H9 (cell line): Measurements from ENCODE around the gene SUN2. TPM values are rescaled to one million over a fixed set of nuclear protein-coding genes. Genes with fewer than 3 reads are reported as not detected.

ENCODE experiments used
- DNase-seq: peaks from one replicate; pipeline ENCODE4 v3.0.0-alpha.2; 2017
- H2AFZ ChIP-seq: one replicate; pipeline ENCODE4 v1.6.1; 2013; ENCODE audit warnings: mild to moderate bottlenecking, low read length, control low read depth, moderate library complexity
- H2AK5ac ChIP-seq: 2 replicates; pipeline ENCODE4 v1.6.1; 2013; ENCODE audit warnings: low read length, control low read depth, mixed read lengths; ENCODE audit not compliant: insufficient read length
- H2BK120ac ChIP-seq: one replicate; pipeline ENCODE4 v1.6.1; 2013; ENCODE audit warnings: low read depth, mild to moderate bottlenecking, low read length, control low read depth, inconsistent platforms; ENCODE audit not compliant: poor library complexity, severe bottlenecking
- H2BK12ac ChIP-seq: 2 replicates; pipeline ENCODE4 v1.6.1; 2013; ENCODE audit warnings: low read length, control low read depth, mixed read lengths, low read depth; ENCODE audit not compliant: insufficient read length
- H2BK15ac ChIP-seq: 2 replicates; pipeline ENCODE4 v1.6.1; 2013; ENCODE audit warnings: low read depth, low read length, control low read depth
- H2BK20ac ChIP-seq: one replicate; pipeline ENCODE4 v1.6.1; 2013; ENCODE audit warnings: low read depth, mild to moderate bottlenecking, low read length, control low read depth, inconsistent platforms; ENCODE audit not compliant: poor library complexity, severe bottlenecking
- H2BK5ac ChIP-seq: 2 replicates; pipeline ENCODE4 v1.6.1; 2013; ENCODE audit warnings: low read length, control low read depth, mixed read lengths; ENCODE audit not compliant: insufficient read length
- H3K14ac ChIP-seq: 2 replicates; pipeline ENCODE4 v1.6.1; 2013; ENCODE audit warnings: low read length, control low read depth; ENCODE audit not compliant: insufficient read depth
- H3K18ac ChIP-seq: 2 replicates; pipeline ENCODE4 v1.6.1; 2013; ENCODE audit warnings: low read depth, mild to moderate bottlenecking, mixed read lengths, low read length, control low read depth; ENCODE audit not compliant: insufficient read length
- H3K23ac ChIP-seq: 2 replicates; pipeline ENCODE4 v1.6.1; 2013; ENCODE audit warnings: low read length, control low read depth, mixed read lengths, low read depth; ENCODE audit not compliant: insufficient read length
- H3K23me2 ChIP-seq: 2 replicates; pipeline ENCODE4 v1.6.1; 2013; ENCODE audit warnings: low read depth, mild to moderate bottlenecking, mixed read lengths, low read length, control low read depth; ENCODE audit not compliant: insufficient read length, poor library complexity, severe bottlenecking
- H3K27ac ChIP-seq: 2 replicates; pipeline ENCODE4 v1.5.1; 2013; ENCODE audit warnings: low read length, control low read depth, mixed read lengths, low read depth; ENCODE audit not compliant: insufficient read length
- H3K27me3 ChIP-seq: 2 replicates; pipeline ENCODE4 v1.6.1; 2013; ENCODE audit warnings: low read length, control low read depth, inconsistent platforms; ENCODE audit not compliant: insufficient read depth
- H3K4ac ChIP-seq: 2 replicates; pipeline ENCODE4 v1.6.1; 2013; ENCODE audit warnings: low read depth, mild to moderate bottlenecking, control low read depth, inconsistent platforms, low read length, moderate library complexity
- H3K4me1 ChIP-seq: 2 replicates; pipeline ENCODE4 v1.6.1; 2013; ENCODE audit warnings: low read length, control low read depth, inconsistent platforms; ENCODE audit not compliant: insufficient read depth
- H3K4me2 ChIP-seq: 2 replicates; pipeline ENCODE4 v1.6.1; 2013; ENCODE audit warnings: low read length, control low read depth, mixed read lengths; ENCODE audit not compliant: insufficient read length, insufficient read depth
- H3K56ac ChIP-seq: 2 replicates; pipeline ENCODE4 v1.6.1; 2013; ENCODE audit warnings: low read depth, mild to moderate bottlenecking, mixed read lengths, low read length, control low read depth; ENCODE audit not compliant: insufficient read length
- H3K79me1 ChIP-seq: 2 replicates; pipeline ENCODE4 v1.6.1; 2013; ENCODE audit warnings: low read depth, mild to moderate bottlenecking, moderate library complexity, low read length, control low read depth, inconsistent platforms; ENCODE audit not compliant: insufficient read depth, poor library complexity, severe bottlenecking
- H3K79me2 ChIP-seq: 2 replicates; pipeline ENCODE4 v1.6.1; 2013; ENCODE audit warnings: low read length, control low read depth, inconsistent platforms; ENCODE audit not compliant: insufficient read depth
- H3K9ac ChIP-seq: 2 replicates; pipeline ENCODE4 v1.6.1; 2013; ENCODE audit warnings: low read length, control low read depth, mixed read lengths; ENCODE audit not compliant: insufficient read length; ENCODE audit errors: extremely low read depth
- H3K9me3 ChIP-seq: one replicate; pipeline ENCODE4 v1.6.1; 2013; ENCODE audit warnings: low read depth, low read length, inconsistent platforms; ENCODE audit not compliant: control insufficient read depth
- H3T11ph ChIP-seq: one replicate; pipeline ENCODE4 v1.6.1; 2013; ENCODE audit warnings: mild to moderate bottlenecking, low read length, control low read depth, inconsistent platforms
- H4K20me1 ChIP-seq: one replicate; pipeline ENCODE4 v1.6.1; 2013; ENCODE audit not compliant: control insufficient read depth, insufficient read length, insufficient read depth
- H4K5ac ChIP-seq: 2 replicates; pipeline ENCODE4 v1.6.1; 2013; ENCODE audit warnings: low read depth, mild to moderate bottlenecking, mixed read lengths, low read length, control low read depth; ENCODE audit not compliant: insufficient read length
- H4K8ac ChIP-seq: replicated peaks from 2 replicates; pipeline ENCODE4 v1.6.1; 2013; ENCODE audit warnings: low read length, control low read depth, mixed read lengths, low read depth; ENCODE audit not compliant: insufficient read length
- H4K91ac ChIP-seq: 2 replicates; pipeline ENCODE4 v1.6.1; 2013; ENCODE audit warnings: low read depth, mild to moderate bottlenecking, moderate library complexity, mixed read lengths, low read length, control low read depth; ENCODE audit not compliant: insufficient read length
- H3K27ac Mint-ChIP-seq, 3 experiments: 2 replicates in 2 of 3; 3 replicates in 1 of 3; pipeline ENCODE4 v1.8.0; 2020 to 2021; ENCODE audit warnings: mixed read lengths in 3 of 3, mild to moderate bottlenecking in 1 of 3, moderate library complexity in 1 of 3
- H3K27me3 Mint-ChIP-seq: 2 replicates; pipeline ENCODE4 v1.8.0; 2021; ENCODE audit warnings: low read depth, mild to moderate bottlenecking, moderate library complexity, mixed read lengths
- H3K36me3 Mint-ChIP-seq, 3 experiments: 2 replicates in 2 of 3; 3 replicates in 1 of 3; pipeline ENCODE4 v1.8.0; 2020 to 2021; ENCODE audit warnings: low read depth in 3 of 3, mixed read lengths in 3 of 3; ENCODE audit not compliant: insufficient read depth in 1 of 3
- H3K4me1 Mint-ChIP-seq, 2 experiments: 2 replicates each; pipeline ENCODE4 v1.8.0; 2020; ENCODE audit warnings: mixed read lengths in 2 of 2
- H3K4me3 Mint-ChIP-seq, 2 experiments: 2 replicates in 1 of 2; 3 replicates in 1 of 2; pipeline ENCODE4 v1.8.0; 2020 to 2021; ENCODE audit warnings: mild to moderate bottlenecking in 2 of 2, mixed read lengths in 2 of 2, moderate library complexity in 1 of 2
- H3K9me3 Mint-ChIP-seq, 2 experiments: 2 replicates in 1 of 2; 3 replicates in 1 of 2; pipeline ENCODE4 v1.8.0; 2020; ENCODE audit warnings: mild to moderate bottlenecking in 2 of 2, mixed read lengths in 2 of 2, moderate library complexity in 1 of 2
- CTCF ChIP-seq: fragments of 200-600 bp; sonication (generic); conservative IDR thresholded peaks from 3 replicates; pipeline ENCODE4 v1.8.0; 2021; ENCODE audit warnings: antibody characterized with exemption, mild to moderate bottlenecking
- WGBS: extraction: QIAGEN DNeasy Blood & Tissue Kit; methylation state at CpG from one replicate; pipeline ENCODE4 v1.1.7; 2013; ENCODE audit warnings: missing lambda C conversion rate, low lambda C conversion rate, mixed read lengths; ENCODE audit not compliant: insufficient read length; ENCODE audit errors: extremely low coverage; 5-methylcytosine and 5-hydroxymethylcytosine counted together
- total RNA-seq: library from RNA; stranded (reverse); gene quantifications from 2 replicates; pipeline ENCODE4 v1.2.1, GENCODE V29; 2021

SUN2 gene
- total RNA-seq, 1 experiment from 2014 or later, result 12.0 TPM

- peaks cover 48 to 59% of the 10 kb centered on the region in 2 experiments for H3K4me1 Mint-ChIP-seq
- H3K27ac Mint-ChIP-seq, result no peak overlapping the region
- Histone ChIP-seq H4K91ac (no peak overlapping the region), H2AFZ (no peak overlapping the region), H3K14ac (no peak overlapping the region), H4K8ac (no peak overlapping the region), H2BK15ac (no peak overlapping the region), H3K4me1 (peaks cover 14% of the 10 kb centered on the region), H2BK120ac (no peak overlapping the region), H3K4ac (no peak overlapping the region), H3K18ac (no peak overlapping the region), H3K9me3 (no peaks in the 10 kb centered on the region), H3K27me3 (no peaks in the 10 kb centered on the region), H3K23me2 (peaks cover 6% of the 10 kb centered on the region), H3K4me2 (no peak overlapping the region), H2BK12ac (no peak overlapping the region), H3T11ph (no peak overlapping the region), H3K27ac (no peak overlapping the region), H4K5ac (no peak overlapping the region), H2AK5ac (no peak overlapping the region), H3K79me1 (peaks cover 10% of the 10 kb centered on the region), H2BK20ac (no peak overlapping the region), H3K79me2 (peaks cover 46% of the 10 kb centered on the region; the same call in 1 of the 2 replicates), H3K9ac (no peak overlapping the region), H4K20me1 (no peaks in the 10 kb centered on the region), H3K56ac (no peak overlapping the region), H2BK5ac (no peak overlapping the region), H3K23ac (no peak overlapping the region)
- H3K36me3 Mint-ChIP-seq, result peaks cover 7 to 42% (median 36%) of the 10 kb centered on the region in 3 experiments; a peak in 6 of 7 replicates
- no peaks in the 10 kb centered on the region for H3K27me3 Mint-ChIP-seq
- WGBS, result no CpG with 5 or more reads among the region's 3 CpGs
- no peak overlapping the region for H3K4me3 Mint-ChIP-seq
- DNase-seq, result no peak
- no peaks in the 10 kb centered on the region for H3K9me3 Mint-ChIP-seq
- TF ChIP-seq CTCF, result no peak
Observed at GRCh38 chr22:38710866-38711265, 44.9 kb downstream of the SUN2 start.
